WI38 (cell line): ENCODE results near the gene PDE8A.

Source experiments
- H3K4me3 ChIP-seq: 2 replicates; pipeline ENCODE4 v1.5.1; 2011; ENCODE audit warnings: low read depth, mild to moderate bottlenecking, control low read depth, low read length
- CTCF ChIP-seq: IDR thresholded peaks from 2 replicates; pipeline ENCODE4 v1.5.1; 2012; ENCODE audit warnings: low read depth, mild to moderate bottlenecking, control low read depth, low read length

PDE8A gene

GRCh38 chr15:84961707-84962106, 19.9 kb upstream of the PDE8A start:
- no peak for TF ChIP-seq CTCF
- no peak overlapping the region for H3K4me3 ChIP-seq

DNA sequence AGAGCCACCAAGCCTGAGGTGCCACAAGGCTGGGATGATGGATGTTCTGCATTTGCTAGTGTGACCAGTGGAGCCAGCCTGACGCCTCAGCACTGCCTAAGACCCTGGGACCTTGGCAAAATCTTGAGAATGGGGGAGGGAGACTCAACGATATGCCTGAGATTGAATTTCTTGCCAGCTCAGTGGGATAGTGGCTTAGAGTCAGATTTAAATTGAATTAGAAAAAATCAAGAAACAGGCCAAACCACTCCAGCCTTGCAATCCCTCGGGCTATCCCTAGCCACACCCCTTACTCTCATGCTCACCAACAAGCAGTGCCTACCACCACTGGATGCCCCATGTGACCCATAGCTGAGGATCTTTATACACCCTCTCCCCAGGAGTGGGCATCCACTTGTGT, 18.7 kb upstream of the PDE8A start:
- TF ChIP-seq CTCF, result no peak
- no peak overlapping the region for H3K4me3 ChIP-seq

DNA sequence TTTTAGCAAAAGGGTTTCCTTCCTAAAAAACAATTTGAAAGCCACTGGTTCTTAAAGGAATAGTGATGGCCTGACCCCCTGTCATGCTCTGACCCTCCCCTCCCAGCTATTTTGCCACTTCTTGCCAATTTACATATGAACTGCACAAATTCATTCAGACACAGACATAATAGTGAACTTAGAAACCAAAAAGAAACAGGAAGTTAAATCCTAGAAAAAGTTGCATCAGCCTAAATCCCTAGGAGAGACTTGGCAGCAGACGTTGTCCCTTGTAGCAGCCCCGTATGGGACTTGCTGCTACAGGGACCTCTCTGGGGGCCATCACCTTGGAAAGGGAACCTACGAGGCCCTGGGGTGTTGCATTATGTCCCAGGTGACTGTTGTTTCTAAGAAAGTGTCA, 14.3 kb upstream of the PDE8A start:
- no peak for TF ChIP-seq CTCF

GRCh38 chr15:84968301-84968700, 13.4 kb upstream of the PDE8A start:
- no peak overlapping the region for H3K4me3 ChIP-seq
- no peak for TF ChIP-seq CTCF

More for the DNA sequence above, 14.3 kb upstream of the PDE8A start:
- no peak overlapping the region for H3K4me3 ChIP-seq

- TF ChIP-seq CTCF, result no peak
- H3K4me3 ChIP-seq, result no peak overlapping the region
Observed at GRCh38 chr15:84969257-84969656, 12.4 kb upstream of the PDE8A start.

- no peak overlapping the region for H3K4me3 ChIP-seq
- TF ChIP-seq CTCF, result no peak
Observed at GRCh38 chr15:84970843-84971242, 10.8 kb upstream of the PDE8A start.

DNA sequence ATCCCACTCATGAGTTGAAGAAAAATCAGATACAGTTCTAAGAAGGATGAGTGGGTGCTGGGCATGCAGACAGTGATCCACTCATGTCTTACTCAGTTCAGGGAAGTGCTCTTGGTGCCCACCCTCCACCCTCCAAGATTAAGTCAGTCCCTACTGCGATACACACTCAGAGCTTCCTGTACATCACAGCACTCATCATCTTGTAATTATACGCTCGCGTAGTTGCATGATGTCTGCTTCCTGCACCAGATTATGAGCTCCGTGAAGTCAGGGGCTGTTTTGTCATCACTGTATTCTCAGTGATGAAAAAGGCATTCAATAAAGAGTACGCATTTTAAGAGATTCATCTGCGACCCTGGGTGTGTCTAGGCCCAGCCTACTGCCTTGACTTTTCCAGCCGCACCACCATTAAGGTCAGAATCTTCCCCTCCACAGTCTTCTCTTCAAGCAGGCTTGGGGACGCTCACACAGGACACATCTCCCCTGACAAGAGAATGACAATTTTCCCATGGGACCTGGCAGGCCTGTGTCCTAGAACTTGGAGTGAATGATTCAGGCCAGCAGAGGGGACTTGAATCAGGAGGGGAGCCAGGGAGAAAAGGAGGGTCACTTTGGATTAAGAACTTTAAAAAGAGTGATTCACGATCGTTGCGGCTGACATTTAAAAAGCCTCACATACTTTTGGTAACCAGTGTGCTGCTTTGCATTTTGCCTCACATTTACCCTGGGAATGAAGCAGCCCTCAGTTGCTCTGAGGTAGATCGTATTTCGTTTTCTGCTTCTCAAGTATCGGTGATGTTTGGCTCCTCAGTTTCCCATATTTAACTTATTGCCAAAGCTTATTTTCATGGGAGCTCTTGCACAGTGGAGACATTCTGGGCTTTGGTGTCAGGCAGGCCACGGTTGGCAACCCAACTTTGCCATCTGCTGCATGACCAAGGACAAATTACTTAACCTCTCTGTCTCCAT, 7.9 kb upstream of the PDE8A start:
- TF ChIP-seq CTCF, result no peak

More for the DNA sequence above, 7.9 kb upstream of the PDE8A start:
- no peak overlapping the region for H3K4me3 ChIP-seq
